GM12865 (cell line): ENCODE measurements around the gene ZNF346.

Source experiments
- DNase-seq: peaks from one replicate; pipeline ENCODE4 v3.0.0; 2010; ENCODE audit warnings: low read depth
- H3K4me3 ChIP-seq: 2 replicates; pipeline ENCODE4 v1.5.1; 2011; ENCODE audit warnings: mild to moderate bottlenecking, low read depth, low read length, control low read depth
- CTCF ChIP-seq: IDR thresholded peaks from 2 replicates; pipeline ENCODE4 v1.5.1; 2011; ENCODE audit warnings: low read length, control low read depth, low read depth, inconsistent platforms; ENCODE audit not compliant: insufficient read depth; ENCODE audit errors: missing control alignments

ZNF346 gene

GRCh38 chr5:177097016-177097985, 74.8 kb downstream of the ZNF346 start:
- no peak overlapping the region for H3K4me3 ChIP-seq
- no peak for TF ChIP-seq CTCF

GRCh38 chr5:177098120-177098469, 75.6 kb downstream of the ZNF346 start:
- no peak for TF ChIP-seq CTCF
- no peak for DNase-seq
- H3K4me3 ChIP-seq = no peak overlapping the region

More at GRCh38 chr5:177097016-177097985, 74.8 kb downstream of the ZNF346 start:
- DNase-seq = no peak

- H3K4me3 ChIP-seq = no peak overlapping the region
- no peak for TF ChIP-seq CTCF
- DNase-seq = no peak
Observed at GRCh38 chr5:177098470-177099141, 76.1 kb downstream of the ZNF346 start.

GRCh38 chr5:177099422-177100093, 77.1 kb downstream of the ZNF346 start:
- H3K4me3 ChIP-seq = no peak overlapping the region
- no peak for DNase-seq
- TF ChIP-seq CTCF = no peak

- TF ChIP-seq CTCF = no peak
Observed at GRCh38 chr5:177100714-177101121, 78.2 kb downstream of the ZNF346 start.

GRCh38 chr5:177103523-177104253, 81.2 kb downstream of the ZNF346 start:
- no peak for TF ChIP-seq CTCF
- DNase-seq = no peak
- no peak overlapping the region for H3K4me3 ChIP-seq

More at GRCh38 chr5:177100714-177101121, 78.2 kb downstream of the ZNF346 start:
- no peak for DNase-seq
- H3K4me3 ChIP-seq = no peak overlapping the region
